Heart right ventricle (tissue), 16 donors: ENCODE measurements around the gene ARFGAP1. TPM values are rescaled to one million over a fixed set of nuclear protein-coding genes. Genes with fewer than 3 reads are reported as not detected.

Experiments
- ATAC-seq, 8 donors: fragments of 200-7000 bp; cut with Tn5 transposase; one replicate each; pipeline ENCODE4 v1.9.1; 2020; ENCODE audit warnings: mild to moderate bottlenecking in 8 of 8, moderate library complexity in 8 of 8, moderate number of reproducible peaks in 1 of 8
- DNase-seq, 2 donors: peaks; one replicate each; pipeline ENCODE4 v3.0.0-alpha.2; 2020
- H3K27ac ChIP-seq, 10 donors: fragments of 200-600 bp; sonication (generic) in 2 of 10; one replicate each; pipeline versions ENCODE4 v1.5.0 to v1.8.0; 2020 to 2022; ENCODE audit warnings: mild to moderate bottlenecking in 3 of 10
- H3K27me3 ChIP-seq, 7 donors: fragments of 200-600 bp; one replicate each; pipeline ENCODE4 v1.8.0; 2021 to 2022; ENCODE audit warnings: mild to moderate bottlenecking in 2 of 7
- H3K36me3 ChIP-seq, 9 donors: fragments of 200-600 bp; sonication (generic) in 1 of 9; one replicate each; pipeline versions ENCODE4 v1.5.0 to v1.8.0; 2020 to 2022; ENCODE audit warnings: mild to moderate bottlenecking in 2 of 9
- H3K4me1 ChIP-seq, 9 donors: fragments of 200-600 bp; sonication (generic) in 1 of 9; one replicate each; pipeline versions ENCODE4 v1.5.0 to v1.8.0; 2020 to 2022; ENCODE audit warnings: mild to moderate bottlenecking in 4 of 9
- H3K4me3 ChIP-seq, 10 donors: fragments of 200-600 bp; sonication (generic) in 2 of 10; one replicate each; pipeline versions ENCODE4 v1.5.0 to v1.8.0; 2020 to 2022; ENCODE audit warnings: mild to moderate bottlenecking in 7 of 10, moderate library complexity in 2 of 10
- H3K9me3 ChIP-seq, 11 donors: fragments of 200-600 bp in 10 of 11; sonication (generic) in 2 of 11; one replicate each; pipeline versions ENCODE4 v1.5.0 to v1.8.0; 2013 to 2022; ENCODE audit warnings: mild to moderate bottlenecking in 2 of 11, control low read depth in 1 of 11, moderate library complexity in 1 of 11
- CTCF ChIP-seq, 9 donors: fragments of 200-600 bp; sonication (generic) in 2 of 9; IDR thresholded peaks; one replicate each; pipeline versions ENCODE4 v1.5.0 to v1.8.0; 2021 to 2022; ENCODE audit warnings: antibody characterized with exemption in 9 of 9, mild to moderate bottlenecking in 5 of 9, moderate library complexity in 1 of 9
- WGBS, 2 donors: extraction: QIAGEN DNeasy Blood & Tissue Kit; methylation state at CpG; one replicate each; pipeline ENCODE4 v1.1.7; 2013; ENCODE audit warnings: inconsistent platforms in 1 of 2; 5-methylcytosine and 5-hydroxymethylcytosine counted together
- intact Hi-C, 10 donors: fragments of 100-400 bp; cut with DNase I; formaldehyde crosslinking; loops; one replicate each; pipeline versions ENCODE4 v1.11.1 to v1.14.2; 2022
- polyA plus RNA-seq, 2 donors: library from polyadenylated mRNA; stranded (reverse); fragments of 200-250 nt; gene quantifications; one replicate each; pipeline ENCODE4 v1.2.3, GENCODE V29; 2013
- total RNA-seq, 10 donors: library from RNA; stranded (reverse); fragmentation: NEBNext Ultra II Directional in 3 of 10; extraction: Animal tissue kit (Norgen Biotek cat#: 25700) in 3 of 10; gene quantifications; one replicate each; pipeline versions ENCODE4 v1.2.1 to v1.2.4, GENCODE V29; 2021 to 2023
- donor health status: Arrhythmogenic right ventricular cardiomyopathy.
- donor health status: ischemic (EF 13 %, LVEDD 7.1; RV severe dilation, severe dysfunction).
- donor health status: healthy with polysubstance abuse.
- donor health status: DM: no; HTN: yes; CAD: no.
- donor health status: DM: no; HTN: no; CAD: no.
- donor health status: ischemic (EF 25% LVEDD 6.9; RV normal size, moderate dysfunction).
- donor health status: ischemic (EF 25% LVEDD 5.7; RV mildly dilated, moderate dysfunction).
- donor health status: healthy.
- donor health status: DM: yes; HTN: yes; CAD: no.
- donor health status: Ischemic cardiomyopathy.
- donor health status: ischemic (EF 35%, LVEDD 5.7; RV mildly dilated, moderate dysfunction).
- donor health status: nonischemic (EF 11% LVEDD 7.7; RV severe dilation, severe dysfunction).
- donor health status: DM: yes; HTN: yes; CAD: no.
- donor health status: PGD.
- donor health status: ischemic (EF 29% LVEDD 5.4; RV normal size, mild dysfunction).
- donor health status: nonischemic (EF 23%, LVEDD 6.1; RV moderate dilation, normal function).

The ARFGAP1 gene
- total and polyA plus RNA-seq, 12 donors: 20.4 to 72.6 (median 32.3) TPM

- peaks cover 0 to 10% (median 0%) of the 10 kb centered on the region in 9 donors for H3K4me1 ChIP-seq
- no peak overlapping the region for H3K4me3 ChIP-seq
- peaks cover 0 to 76% (median 18%) of the 10 kb centered on the region in 9 donors for H3K36me3 ChIP-seq
- intact Hi-C loops: no loop called here
- DNase-seq (peak in 1 of 2 donors; percentile 4), ATAC-seq (no peak)
- no peaks in the 10 kb centered on the region for H3K27me3 ChIP-seq
- 83 to 85% methylated on average over 23 of the region's 23 CpGs for WGBS, 2 donors
- TF ChIP-seq CTCF (IDR thresholded peaks at IDR 0.05): no peak
- no peaks in the 10 kb centered on the region for H3K9me3 ChIP-seq
- H3K27ac ChIP-seq: no peak overlapping the region
Measured at GRCh38 chr20:63286781-63287696, 14.4 kb downstream of the ARFGAP1 start.

- H3K36me3 ChIP-seq: peaks cover 0 to 67% (median 12%) of the 10 kb centered on the region in 9 donors
- ATAC-seq (no peak), DNase-seq (peak in 1 of 2 donors; percentile 19)
- H3K9me3 ChIP-seq: no peaks in the 10 kb centered on the region
- H3K4me3 ChIP-seq: no peak overlapping the region
- intact Hi-C loops: no loop called here
- peaks cover 0 to 10% (median 0%) of the 10 kb centered on the region in 9 donors for H3K4me1 ChIP-seq
- 80 to 85% methylated on average over 55 of the region's 55 CpGs for WGBS, 2 donors
- no peak overlapping the region for H3K27ac ChIP-seq
- TF ChIP-seq CTCF (IDR thresholded peaks at IDR 0.05): no peak
- H3K27me3 ChIP-seq: peaks cover 0 to 6% (median 0%) of the 10 kb centered on the region in 7 donors
Measured at GRCh38 chr20:63287697-63288580, 15.3 kb downstream of the ARFGAP1 start.

DNA sequence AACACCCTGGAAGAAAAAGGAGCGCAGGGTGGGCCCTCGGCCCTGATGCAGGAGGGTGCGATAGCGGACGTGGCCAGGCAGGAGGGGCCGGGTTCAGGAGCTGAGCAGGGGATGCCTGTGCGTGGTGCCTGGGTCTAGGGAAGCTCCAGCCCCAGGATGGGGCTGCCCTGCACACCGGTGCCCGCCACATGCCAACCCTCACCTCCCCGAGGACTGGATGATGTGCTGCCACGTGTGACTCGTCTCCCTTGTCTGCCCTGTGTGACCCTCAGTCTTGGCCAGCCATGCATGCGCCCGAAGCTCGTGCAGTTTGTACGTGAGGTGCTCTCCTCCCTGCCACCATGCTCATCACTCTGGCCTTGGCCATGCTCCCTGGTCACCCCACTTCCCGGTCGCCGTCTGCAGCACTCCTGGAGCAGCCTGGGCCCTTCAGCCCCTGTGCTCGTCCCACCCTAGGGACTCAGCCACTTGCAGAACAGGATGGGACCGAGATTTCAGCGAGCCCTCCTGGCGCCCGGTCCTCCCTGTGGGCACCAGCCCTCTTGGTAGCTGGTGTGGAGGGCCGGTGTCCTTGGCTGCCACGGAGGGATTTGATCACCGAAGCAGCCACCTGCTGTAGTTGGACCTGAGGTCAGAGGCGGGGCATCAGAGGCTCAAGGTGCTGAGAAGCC, 16.1 kb downstream of the ARFGAP1 start:
- intact Hi-C loops: no loop called here
- Histone ChIP-seq H3K9me3 (no peaks in the 10 kb centered on the region), H3K27me3 (peaks cover 0 to 14% (median 4%) of the 10 kb centered on the region in 7 donors), H3K4me1 (peaks cover 0 to 10% (median 0%) of the 10 kb centered on the region in 9 donors), H3K27ac (no peak overlapping the region), H3K36me3 (peaks cover 0 to 60% (median 12%) of the 10 kb centered on the region in 9 donors), H3K4me3 (no peak overlapping the region)
- peak in 1 of 2 donors; percentile 6 for DNase-seq
- no peak for TF ChIP-seq CTCF (IDR thresholded peaks at IDR 0.05)
- 89 to 93% methylated on average over 28 of the region's 28 CpGs for WGBS, 2 donors
- no peak for ATAC-seq
